Keratinocyte (primary cell): Measurements from ENCODE around the gene CD1B. TPM values are rescaled to one million over a fixed set of nuclear protein-coding genes. Genes with fewer than 3 reads are reported as not detected.

Experiments
- DNase-seq: peaks from one replicate; pipeline ENCODE4 v3.0.0-alpha.2; 2011; ENCODE audit warnings: low read depth, missing footprints, low spot score
- FAIRE-seq: peaks from 2 replicates; lab custom pipeline; 2011; peaks lifted over from hg19 to GRCh38; lab: Jason Lieb, UNC
- H2AFZ ChIP-seq: 2 replicates; pipeline ENCODE4 v1.6.0; 2012; ENCODE audit warnings: low read length, control low read depth, inconsistent platforms; ENCODE audit not compliant: control insufficient read depth
- H3K27ac ChIP-seq: 2 replicates; pipeline ENCODE4 v1.5.1; 2011; ENCODE audit warnings: low read length; ENCODE audit not compliant: control insufficient read depth, insufficient read depth
- H3K27me3 ChIP-seq: 3 replicates; pipeline ENCODE4 v1.6.0; 2011; ENCODE audit warnings: low read length; ENCODE audit not compliant: control insufficient read depth, insufficient read depth; ENCODE audit errors: extremely low read depth
- H3K36me3 ChIP-seq, 2 experiments: 2 replicates in 1 of 2; 3 replicates in 1 of 2; pipeline ENCODE4 v1.5.1; 2011; ENCODE audit warnings: low read length in 2 of 2, mild to moderate bottlenecking in 1 of 2; ENCODE audit not compliant: control insufficient read depth in 2 of 2, insufficient read depth in 2 of 2; ENCODE audit errors: extremely low read depth in 1 of 2
- H3K4me1 ChIP-seq: 3 replicates; pipeline ENCODE4 v1.5.1; 2011; ENCODE audit warnings: low read length; ENCODE audit not compliant: control insufficient read depth, insufficient read depth; ENCODE audit errors: extremely low read depth
- H3K4me2 ChIP-seq: 3 replicates; pipeline ENCODE4 v1.6.0; 2011; ENCODE audit warnings: low read depth, low read length; ENCODE audit not compliant: control insufficient read depth, insufficient read depth; ENCODE audit errors: extremely low read depth
- H3K4me3 ChIP-seq, 3 experiments: fragments of 200-600 bp in 1 of 3; sonication (generic) in 1 of 3; 2 replicates in 2 of 3; 3 replicates in 1 of 3; pipeline ENCODE4 v1.5.1; 2011 to 2016; ENCODE audit warnings: low read length in 3 of 3, mild to moderate bottlenecking in 3 of 3, control low read depth in 2 of 3, inconsistent platforms in 1 of 3, low read depth in 1 of 3, mixed read lengths in 1 of 3, mixed run types in 1 of 3, moderate library complexity in 1 of 3; ENCODE audit not compliant: control insufficient read depth in 2 of 3, insufficient read depth in 2 of 3; ENCODE audit errors: extremely low read depth in 1 of 3
- H3K79me2 ChIP-seq: 2 replicates; pipeline ENCODE4 v1.6.0; 2012; ENCODE audit warnings: low read length; ENCODE audit not compliant: control insufficient read depth, insufficient read depth
- H3K9ac ChIP-seq: 3 replicates; pipeline ENCODE4 v1.6.0; 2011; ENCODE audit warnings: low read length; ENCODE audit not compliant: control insufficient read depth, insufficient read depth; ENCODE audit errors: extremely low read depth
- H3K9me1 ChIP-seq: 3 replicates; pipeline ENCODE4 v1.6.0; 2011; ENCODE audit warnings: low read length; ENCODE audit not compliant: control insufficient read depth, insufficient read depth; ENCODE audit errors: extremely low read depth
- H3K9me3 ChIP-seq: 2 replicates; pipeline ENCODE4 v1.5.1; 2012; ENCODE audit warnings: low read depth, low read length; ENCODE audit not compliant: control insufficient read depth
- H4K20me1 ChIP-seq: 3 replicates; pipeline ENCODE4 v1.6.0; 2011; ENCODE audit warnings: low read length; ENCODE audit not compliant: control insufficient read depth, insufficient read depth; ENCODE audit errors: extremely low read depth
- EZH2 ChIP-seq: IDR thresholded peaks from one replicate; pipeline ENCODE4 v1.6.1; 2012; ENCODE audit warnings: inconsistent platforms, mild to moderate bottlenecking, low read length, moderate library complexity
- dilution Hi-C: fragments of 300-500 bp; cut with MboI; formaldehyde crosslinking; loops from one replicate; pipeline ENCODE4 v1.7.0; 2020; ENCODE audit warnings: low sequenced_read_pairs; ENCODE audit not compliant: extremely low pct_ligation_motif_present
- polyA plus RNA-seq, 5 experiments: library from polyadenylated mRNA; depleted of rRNA in 3 of 5; stranded (reverse) in 3 of 5; stranded (forward) in 1 of 5; unstranded in 1 of 5; fragments of >200 nt; gene quantifications; 1 replicate in 1 of 5; 2 replicates in 3 of 5; 3 replicates in 1 of 5; pipeline versions ENCODE4 v1.2.1 to v1.2.3, GENCODE V29; 2011 to 2012; ENCODE audit warnings: missing spikeins in 2 of 5, low read depth in 1 of 5, low replicate concordance in 1 of 5
- TF ChIP-seq, protein P1 (sequence below), 3 experiments: IDR thresholded peaks in 1 of 3; conservative IDR thresholded peaks in 1 of 3; optimal IDR thresholded peaks in 1 of 3; 2 replicates in 2 of 3; 3 replicates in 1 of 3; pipeline versions ENCODE3 to v1.5.1; 2011; ENCODE audit warnings: low read length in 3 of 3, mild to moderate bottlenecking in 3 of 3, moderate library complexity in 2 of 3, control low read depth in 1 of 3, inconsistent platforms in 1 of 3; ENCODE audit not compliant: insufficient read depth in 2 of 3; ENCODE audit errors: extremely low read depth in 1 of 3

Gene CD1B
- polyA plus RNA-seq, 1 donor (not counting 4 experiments of a cell fraction or from before 2014, with no cell fraction given), result not detected

- Histone ChIP-seq H3K27me3 (no peaks in the 10 kb centered on the region), H2AFZ (no peak overlapping the region), H3K9ac (no peak overlapping the region), H3K4me2 (no peak overlapping the region), H3K4me3 (no peak overlapping the region), H3K9me3 (no peaks in the 10 kb centered on the region), H3K27ac (no peak overlapping the region), H3K79me2 (no peaks in the 10 kb centered on the region), H3K4me1 (no peaks in the 10 kb centered on the region), H4K20me1 (no peaks in the 10 kb centered on the region), H3K36me3 (no peaks in the 10 kb centered on the region), H3K9me1 (no peaks in the 10 kb centered on the region)
- FAIRE-seq (no peak), DNase-seq (no peak)
- dilution Hi-C loops, result no loop called here
- TF ChIP-seq, protein P1, sequence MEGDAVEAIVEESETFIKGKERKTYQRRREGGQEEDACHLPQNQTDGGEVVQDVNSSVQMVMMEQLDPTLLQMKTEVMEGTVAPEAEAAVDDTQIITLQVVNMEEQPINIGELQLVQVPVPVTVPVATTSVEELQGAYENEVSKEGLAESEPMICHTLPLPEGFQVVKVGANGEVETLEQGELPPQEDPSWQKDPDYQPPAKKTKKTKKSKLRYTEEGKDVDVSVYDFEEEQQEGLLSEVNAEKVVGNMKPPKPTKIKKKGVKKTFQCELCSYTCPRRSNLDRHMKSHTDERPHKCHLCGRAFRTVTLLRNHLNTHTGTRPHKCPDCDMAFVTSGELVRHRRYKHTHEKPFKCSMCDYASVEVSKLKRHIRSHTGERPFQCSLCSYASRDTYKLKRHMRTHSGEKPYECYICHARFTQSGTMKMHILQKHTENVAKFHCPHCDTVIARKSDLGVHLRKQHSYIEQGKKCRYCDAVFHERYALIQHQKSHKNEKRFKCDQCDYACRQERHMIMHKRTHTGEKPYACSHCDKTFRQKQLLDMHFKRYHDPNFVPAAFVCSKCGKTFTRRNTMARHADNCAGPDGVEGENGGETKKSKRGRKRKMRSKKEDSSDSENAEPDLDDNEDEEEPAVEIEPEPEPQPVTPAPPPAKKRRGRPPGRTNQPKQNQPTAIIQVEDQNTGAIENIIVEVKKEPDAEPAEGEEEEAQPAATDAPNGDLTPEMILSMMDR (optimal IDR thresholded peaks at IDR 0.05 in 1 of 3, IDR thresholded peaks at IDR 0.05 in 1 of 3, conservative IDR thresholded peaks at IDR 0.05 in 1 of 3; ENCODE audit: extremely low read depth in 1 of 3, insufficient read depth in 2 of 3, low read length in 3 of 3), result no peak
- no peak for TF ChIP-seq EZH2
These were observed 2.0 kb downstream of the CD1B start for GRCh38 chr1:158329300-158329699.

DNA sequence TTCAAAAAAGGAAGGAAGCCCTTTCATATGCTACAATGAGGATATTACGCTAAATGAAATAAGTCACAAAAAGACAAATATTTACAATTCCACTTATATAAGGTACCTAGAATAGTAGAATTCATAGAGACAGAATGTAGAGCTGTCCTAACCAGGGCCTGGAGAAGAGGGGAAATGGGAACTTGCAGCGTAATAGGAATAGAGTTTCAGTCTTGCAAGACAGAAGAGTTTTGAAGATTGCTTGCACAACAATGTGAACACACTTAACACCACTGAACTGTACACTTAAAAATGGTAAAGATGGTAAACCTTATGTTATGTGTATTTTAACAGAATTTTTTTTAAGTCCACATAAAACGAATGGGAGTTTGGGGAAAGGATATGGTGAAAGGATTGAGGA, 2.9 kb downstream of the CD1B start:
- no peak overlapping the region for H3K4me3 ChIP-seq
- H3K79me2 ChIP-seq, result no peaks in the 10 kb centered on the region
- H2AFZ ChIP-seq, result no peak overlapping the region
- no peaks in the 10 kb centered on the region for H3K9me1 ChIP-seq
- dilution Hi-C loops, result no loop called here
- H3K4me2 ChIP-seq, result no peak overlapping the region
- TF ChIP-seq, protein P1 (optimal IDR thresholded peaks at IDR 0.05 in 1 of 3, IDR thresholded peaks at IDR 0.05 in 1 of 3, conservative IDR thresholded peaks at IDR 0.05 in 1 of 3; ENCODE audit: extremely low read depth in 1 of 3, insufficient read depth in 2 of 3, low read length in 3 of 3), result no peak
- no peak for TF ChIP-seq EZH2
- H3K9me3 ChIP-seq, result no peaks in the 10 kb centered on the region
- FAIRE-seq, result no peak
- H3K27me3 ChIP-seq, result no peaks in the 10 kb centered on the region
- no peaks in the 10 kb centered on the region for H3K36me3 ChIP-seq
- H3K4me1 ChIP-seq, result no peaks in the 10 kb centered on the region
- no peak overlapping the region for H3K9ac ChIP-seq
- no peaks in the 10 kb centered on the region for H4K20me1 ChIP-seq
- no peak for DNase-seq
- H3K27ac ChIP-seq, result no peak overlapping the region
